Measurements from ENCODE around the gene ATP8A1. TPM values are rescaled to one million over a fixed set of nuclear protein-coding genes. Genes with fewer than 3 reads are reported as not detected.
A peak's percentile ranks its signal among the peaks of the same experiment; 100 is the strongest.
"Not testable (repeated sequence)": the region's sequence is repeated elsewhere in the genome, so short reads cannot be mapped to it uniquely, and the experiment has no call there.

The ATP8A1 gene
- 10 to 100 TPM; 64.7 to 70.5 TPM for total RNA-seq
- long read RNA-seq, full-length matches to known transcripts: 2 of 22 reads
- long read RNA-seq, partial matches to known transcripts: 5 of 22 reads
- long read RNA-seq, other reads (novel, unspliced or antisense): 15 of 22 reads

DNA sequence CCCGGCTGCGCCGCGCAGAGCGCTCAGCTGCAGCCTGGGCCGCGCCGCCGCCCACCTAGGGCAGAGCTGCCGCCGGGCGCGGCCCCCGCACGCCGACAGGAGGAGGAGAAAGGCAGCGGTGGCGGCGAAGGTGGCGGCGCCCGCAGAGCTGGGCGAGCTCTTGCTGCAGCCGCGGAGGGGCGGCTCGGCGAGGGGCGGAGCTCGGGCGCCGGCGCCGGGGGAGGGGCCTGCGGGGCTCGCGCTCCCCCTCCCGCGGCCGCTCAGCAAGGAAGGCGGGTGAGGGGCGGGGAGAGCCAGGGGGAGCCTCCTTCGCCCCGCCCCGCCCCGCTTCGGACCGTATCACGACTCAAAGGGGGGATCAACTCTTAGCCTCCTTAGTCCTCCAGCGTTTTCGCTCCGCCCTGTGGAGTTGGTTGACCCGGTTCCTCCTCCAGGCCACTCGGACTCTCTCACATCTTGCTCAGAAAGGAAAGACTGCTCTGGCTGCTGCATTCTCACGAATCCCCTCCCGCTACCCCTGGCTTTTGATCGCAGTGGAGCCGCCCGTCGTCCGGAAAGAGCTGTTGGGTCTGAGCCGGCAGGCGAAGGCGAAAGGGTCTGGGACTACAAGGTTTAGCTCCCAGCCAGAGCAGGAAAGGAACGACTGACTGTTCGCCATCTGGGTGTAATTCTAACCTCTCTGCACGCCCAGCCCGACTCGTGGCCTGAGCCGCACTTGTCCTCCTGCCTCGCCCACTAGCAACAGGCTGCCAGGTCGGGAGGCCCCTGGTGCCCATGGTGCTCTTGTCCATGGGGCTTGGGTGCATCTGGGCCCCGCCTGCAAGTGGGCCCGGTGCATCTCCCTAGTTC, at the start of gene ATP8A1:
TSS of gene ATP8A1 (minus strand) at position 162 of the 849 bp plus-strand sequence. CDS start 232 bp downstream, outside the sequence.
- DNase-seq (peak; percentile 91 to 97), ATAC-seq (peak; percentile 92)
- intact Hi-C loops (cut with DNase I, micrococcal nuclease): no loop called here

GRCh38 chr4:42706086-42706485, 49.2 kb upstream of the ATP8A1 start:
- intact Hi-C loops (cut with DNase I, micrococcal nuclease): no loop called here
- no peak for ATAC-seq
- DNase-seq: no peak

- DNase-seq (no peak), ATAC-seq (no peak)
- intact Hi-C loops (cut with DNase I, micrococcal nuclease): no loop called here
Observed at GRCh38 chr4:42703813-42704212, 46.9 kb upstream of the ATP8A1 start.

DNA sequence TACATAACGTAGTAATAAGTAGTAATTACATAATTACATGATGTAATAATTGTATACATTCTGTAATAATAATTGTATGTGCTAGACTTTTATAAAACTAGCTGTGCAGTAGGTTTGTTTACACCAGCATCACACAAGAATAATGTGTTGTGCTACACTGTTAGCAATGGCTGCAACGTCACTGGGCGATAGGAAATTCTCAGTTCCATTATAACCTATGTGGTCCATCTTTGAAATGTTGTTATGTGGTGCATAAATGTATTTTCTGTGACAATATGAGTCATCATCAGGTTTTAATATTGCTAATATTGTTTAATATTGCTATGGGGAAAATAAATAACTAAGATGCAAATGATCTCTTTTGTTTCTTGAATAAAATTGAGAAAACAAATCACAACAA, 46.0 kb upstream of the ATP8A1 start:
- no peak for DNase-seq
- intact Hi-C loops (cut with DNase I, micrococcal nuclease): no loop called here

GRCh38 chr4:42701780-42702179, 44.9 kb upstream of the ATP8A1 start:
- ATAC-seq; intact Hi-C loops (cut with DNase I, micrococcal nuclease): not testable (repeated sequence)
- DNase-seq: peak in 1 of 2 donors; percentile 4

More for the DNA sequence above, 46.0 kb upstream of the ATP8A1 start:
- no peak for ATAC-seq

DNA sequence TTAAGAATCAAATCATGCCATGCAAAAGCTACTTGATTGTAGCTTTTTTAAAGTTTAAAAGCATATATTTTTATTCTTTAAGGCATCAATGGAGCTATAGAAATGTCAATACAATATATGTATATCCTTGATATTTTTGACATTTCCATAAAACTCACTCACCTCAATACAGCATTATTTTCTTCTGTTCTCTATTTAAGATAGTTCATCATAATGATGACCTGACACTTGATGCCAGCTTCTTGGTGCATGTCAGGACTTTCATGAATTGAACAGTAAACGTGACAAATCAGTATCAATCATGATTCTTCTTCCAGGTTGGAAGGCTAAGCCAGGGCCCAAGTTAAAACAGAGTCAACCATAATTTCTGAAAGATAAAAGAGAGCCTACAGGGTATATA, 33.6 kb upstream of the ATP8A1 start:
- intact Hi-C loops (cut with DNase I, micrococcal nuclease): no loop called here
- DNase-seq (no peak), ATAC-seq (no peak)

DNA sequence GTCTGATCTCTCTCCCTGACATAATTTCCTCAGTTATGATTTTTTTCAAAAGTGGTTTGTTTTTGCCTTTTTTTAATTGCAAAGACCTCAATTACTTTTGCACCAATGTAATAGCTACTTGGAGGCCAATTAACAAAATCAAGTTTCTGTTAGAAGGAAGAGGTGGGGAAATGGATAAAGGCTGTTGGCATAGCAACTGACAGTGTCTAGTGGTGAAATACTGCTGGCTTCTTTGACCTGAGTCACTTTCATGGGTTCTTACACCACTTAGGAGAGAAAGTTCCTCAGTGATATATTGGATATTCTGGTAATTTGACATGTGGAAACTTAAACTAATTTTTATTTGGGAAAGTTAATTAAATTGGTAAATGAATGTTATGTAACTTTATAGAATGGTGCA, 26.5 kb upstream of the ATP8A1 start:
- DNase-seq: no peak
- intact Hi-C loops (cut with DNase I, micrococcal nuclease): no loop called here
- ATAC-seq: no peak

GRCh38 chr4:42678512-42678911, 21.6 kb upstream of the ATP8A1 start:
- no peak for DNase-seq
- ATAC-seq: no peak
- intact Hi-C loops (cut with DNase I, micrococcal nuclease): no loop called here

GRCh38 chr4:42676066-42676951, 19.4 kb upstream of the ATP8A1 start:
- ATAC-seq (no peak), DNase-seq (no peak)
- intact Hi-C loops (cut with DNase I, micrococcal nuclease): no loop called here

GRCh38 chr4:42673082-42673425, 16.1 kb upstream of the ATP8A1 start:
- intact Hi-C loops (cut with DNase I, micrococcal nuclease): no loop called here
- no peak for DNase-seq
- ATAC-seq: peak; percentile 35

DNA sequence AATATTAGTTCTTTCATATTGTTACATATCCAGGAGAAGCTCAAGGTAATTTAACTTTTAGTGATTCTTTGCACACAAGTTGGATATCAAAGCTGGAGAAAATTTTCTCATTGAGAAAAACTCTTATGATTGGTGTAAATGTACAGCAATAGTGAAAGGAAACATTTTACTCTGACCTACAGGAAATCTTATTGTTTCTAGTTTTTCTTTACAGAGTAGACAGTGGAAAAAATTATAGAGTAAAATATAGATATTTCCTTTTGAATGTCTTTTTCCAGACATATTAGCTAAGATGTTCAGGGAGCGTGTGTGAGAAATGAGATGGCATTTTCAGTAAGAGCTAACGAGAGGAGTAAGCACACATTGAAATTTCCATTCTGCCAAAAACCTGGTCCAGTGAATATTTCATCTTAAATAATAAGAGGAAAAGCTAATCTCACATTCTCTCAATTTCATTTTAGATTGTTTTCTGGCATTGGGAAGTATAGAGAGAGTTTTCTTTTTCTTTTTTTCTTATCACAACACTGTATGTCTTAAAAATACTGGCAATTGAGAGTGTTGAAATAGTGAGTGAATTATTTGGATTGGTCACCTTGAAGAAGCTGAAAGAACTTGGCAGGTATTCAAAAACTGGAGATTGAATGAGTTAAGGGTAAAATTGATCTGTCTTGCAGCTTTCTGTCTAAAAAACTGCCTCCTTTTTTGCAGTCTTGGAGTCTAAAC, 15.6 kb upstream of the ATP8A1 start:
- DNase-seq (no peak), ATAC-seq (no peak)
- intact Hi-C loops (cut with DNase I, micrococcal nuclease): no loop called here

DNA sequence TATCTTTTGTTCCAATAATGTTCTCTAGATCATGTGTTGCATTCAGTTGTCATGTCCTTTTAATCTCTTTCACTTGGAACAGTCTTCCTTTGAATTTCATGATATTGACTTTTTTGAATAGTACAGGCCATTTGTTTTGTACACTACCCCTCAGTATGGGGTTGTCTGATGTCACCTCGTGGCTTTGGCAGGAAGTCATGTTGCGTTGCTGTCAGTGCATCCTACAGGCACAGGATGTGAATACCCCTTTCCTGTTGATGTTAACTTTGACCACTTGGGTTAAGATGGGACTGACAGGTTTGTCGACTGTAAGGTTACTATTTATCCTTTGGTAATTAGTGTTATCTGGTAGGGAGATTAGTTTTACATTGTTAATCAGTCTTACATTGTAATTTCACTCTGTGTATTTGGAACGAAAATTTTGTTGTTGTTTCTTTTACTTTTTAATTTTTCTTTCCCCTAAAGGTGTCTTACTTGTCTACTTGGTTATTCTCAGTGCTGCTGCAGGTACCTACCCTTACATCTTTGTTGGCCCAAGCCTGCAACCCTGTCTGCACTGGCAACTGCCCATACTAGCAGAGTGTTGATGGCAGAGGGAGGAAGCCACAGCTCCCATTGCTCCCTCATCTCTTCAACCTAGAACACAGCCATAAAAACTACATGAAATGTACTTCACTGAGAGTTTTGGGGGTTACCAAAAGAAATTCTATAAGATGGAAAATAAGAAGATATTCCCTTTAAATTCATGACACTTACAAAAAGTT, 14.7 kb upstream of the ATP8A1 start:
- no peak for DNase-seq
- no peak for ATAC-seq
- intact Hi-C loops (cut with DNase I, micrococcal nuclease): no loop called here

GRCh38 chr4:42658261-42658660, 1.4 kb upstream of the ATP8A1 start:
- no peak for DNase-seq
- ATAC-seq: no peak
- intact Hi-C loops (cut with DNase I, micrococcal nuclease): no loop called here

DNA sequence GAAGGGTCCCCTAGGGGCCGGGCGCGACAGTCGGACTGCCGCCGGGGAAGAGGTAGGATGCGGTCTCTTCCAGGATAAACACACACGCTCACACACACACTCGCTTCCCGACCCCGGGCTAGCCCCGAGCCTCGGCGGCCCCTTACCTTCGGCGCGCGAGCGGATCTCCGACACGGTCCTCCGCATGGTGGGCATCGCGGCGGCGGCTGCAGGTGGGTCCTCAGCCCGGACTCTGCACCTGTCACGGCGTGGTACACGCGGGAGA, 294 bp downstream of the ATP8A1 start:
- DNase-seq (no peak), ATAC-seq (no peak)
- intact Hi-C loops (cut with DNase I, micrococcal nuclease): no loop called here

GRCh38 chr4:42655921-42656678, 805 bp downstream of the ATP8A1 start:
- ATAC-seq (peak; percentile 34), DNase-seq (peak; percentile 56 to 65)
- intact Hi-C loops (cut with DNase I, micrococcal nuclease): no loop called here

DNA sequence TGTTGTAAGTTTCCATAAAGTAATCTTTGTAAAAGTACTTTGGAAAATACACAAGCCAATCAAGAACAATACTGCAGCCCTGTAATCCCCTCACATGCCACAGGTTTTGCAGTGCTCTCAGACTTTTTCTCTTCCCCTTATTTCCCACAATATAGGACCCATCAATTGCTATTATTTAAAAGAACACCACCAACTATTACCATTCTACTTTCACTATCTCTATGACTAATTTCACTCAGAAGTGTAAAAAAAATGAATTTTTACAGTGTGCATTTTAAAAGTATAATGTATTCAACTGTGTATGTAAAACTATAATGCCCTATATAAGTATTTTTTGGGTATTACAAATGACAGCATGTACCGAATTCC, 1.7 kb downstream of the ATP8A1 start:
- DNase-seq: no peak
- no peak for ATAC-seq
- intact Hi-C loops (cut with DNase I, micrococcal nuclease): no loop called here

- peak in 1 of 2 donors; percentile 30 for DNase-seq
- intact Hi-C loops (cut with DNase I, micrococcal nuclease): no loop called here
- ATAC-seq: no peak
Observed at GRCh38 chr4:42654631-42655268, 2.2 kb downstream of the ATP8A1 start.

Data from left colon (tissue), 2 donors.